Activated T-cell treated with anti-CD3 and anti-CD28 coated beads for 4 hours (primary cell): ENCODE measurements around the gene MEMO1.
"Not testable (repeated sequence)": the region's sequence is repeated elsewhere in the genome, so short reads cannot be mapped to it uniquely, and the experiment has no call there.

Experiments used
- DNase-seq: peaks from one replicate; pipeline ENCODE4 v3.0.0-alpha.2; 2020

The MEMO1 gene

GRCh38 chr2:31997653-31998052 lies 13.2 kb downstream of the MEMO1 start:
- DNase-seq = no peak

GRCh38 chr2:31996571-31997150 lies 14.1 kb downstream of the MEMO1 start:
- DNase-seq = no peak

- DNase-seq = no peak
Measured at GRCh38 chr2:31992934-31993333, 17.9 kb downstream of the MEMO1 start.

DNA sequence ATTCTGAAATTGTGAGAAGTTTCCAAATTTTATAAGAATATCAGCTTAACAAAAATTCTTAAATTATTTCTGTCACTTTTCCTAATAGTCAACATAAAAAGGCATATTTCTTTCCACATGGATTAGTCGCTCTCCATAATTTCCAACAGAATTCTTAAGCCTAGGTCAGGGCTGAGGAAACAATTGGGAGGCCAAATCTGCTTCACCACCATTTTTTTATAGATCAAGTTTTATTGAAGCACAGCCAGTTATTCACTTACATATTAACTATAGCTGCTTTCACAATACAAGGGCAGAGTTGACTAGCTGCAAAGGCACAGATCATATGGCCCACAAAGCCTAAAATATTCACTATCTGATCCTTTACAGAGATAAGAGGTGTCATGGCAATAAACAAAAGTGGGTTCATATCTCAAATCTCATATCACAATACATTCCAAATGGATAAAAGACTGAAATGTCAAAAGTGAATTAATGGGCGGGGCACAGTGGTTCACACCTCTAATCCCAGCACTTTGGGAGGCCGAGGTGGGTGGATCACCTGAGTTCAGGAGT lies 18.7 kb downstream of the MEMO1 start:
- no peak for DNase-seq

DNA sequence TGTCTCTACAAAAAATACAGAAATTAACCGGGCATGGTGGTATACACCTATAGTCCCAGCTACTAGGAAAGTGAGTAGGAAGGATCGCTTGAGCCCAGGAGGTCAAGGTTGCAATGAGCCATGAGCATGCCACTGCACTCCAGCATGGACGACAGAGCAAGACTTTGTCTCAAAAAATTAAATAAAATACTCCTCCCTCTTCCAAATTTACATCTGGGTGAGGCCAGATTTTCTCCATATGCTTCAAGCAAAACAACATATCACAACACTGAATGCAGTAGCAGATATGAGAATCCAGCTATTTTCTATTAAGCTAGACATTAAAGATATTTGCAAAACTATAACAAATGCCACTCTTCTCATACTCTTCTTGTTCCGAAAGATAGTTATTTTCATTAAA lies 20.9 kb downstream of the MEMO1 start:
- DNase-seq = no peak

DNA sequence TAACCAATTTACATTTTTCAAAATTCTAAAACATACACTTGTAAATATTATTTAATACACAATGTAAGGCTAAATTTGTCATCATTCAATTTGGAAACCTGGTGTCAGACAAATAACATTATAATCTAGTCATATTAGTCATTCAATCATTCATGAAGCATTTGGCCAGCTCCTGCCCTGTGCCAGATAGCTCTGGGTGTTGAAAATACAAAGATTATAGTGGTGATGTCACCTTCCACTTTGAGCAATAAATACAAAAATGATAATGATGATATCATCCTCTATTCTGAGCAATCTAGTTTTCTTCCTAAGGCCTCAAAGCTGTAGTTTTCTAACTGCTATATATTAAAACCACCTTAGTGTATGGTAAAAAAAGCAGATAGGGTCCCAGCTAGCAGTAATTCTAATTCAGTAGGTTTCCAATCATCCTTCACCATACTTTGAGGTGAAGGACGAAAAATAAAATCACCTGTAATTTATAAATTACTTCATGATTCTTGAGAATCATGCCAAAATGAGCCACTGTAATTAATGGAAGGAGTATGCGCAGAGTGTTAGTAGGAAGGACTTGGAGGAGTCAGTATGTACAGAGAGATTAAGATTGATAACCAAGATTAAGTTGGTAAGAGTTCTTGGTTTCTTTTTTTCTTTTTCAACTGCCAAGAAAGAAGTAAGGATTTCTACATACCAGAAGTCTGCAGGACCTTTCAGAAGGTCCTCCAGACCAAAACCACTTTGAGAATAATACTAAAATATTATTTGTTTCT lies 23.2 kb downstream of the MEMO1 start:
- no peak for DNase-seq

DNA sequence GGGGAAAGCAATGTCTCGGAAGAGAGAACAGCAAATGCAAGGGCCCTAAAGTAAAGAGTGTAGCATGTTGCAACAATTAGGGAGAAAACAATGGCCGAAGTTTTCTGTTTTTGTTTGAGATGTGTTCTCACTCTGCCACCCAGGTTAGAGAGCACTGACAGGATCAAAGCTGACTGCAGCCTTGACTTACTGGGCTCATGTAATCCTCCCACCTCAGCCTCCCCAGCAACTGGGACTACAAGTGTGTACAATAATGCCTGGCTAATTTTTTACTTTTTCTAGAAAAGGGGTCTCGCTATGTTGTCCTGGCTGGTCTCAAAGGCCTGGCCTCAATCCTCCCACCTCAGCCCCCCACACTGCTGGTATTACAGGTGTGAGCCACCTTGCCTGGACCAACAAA lies 23.9 kb downstream of the MEMO1 start:
- no peak for DNase-seq

GRCh38 chr2:31983762-31984467 lies 26.9 kb downstream of the MEMO1 start:
- no peak for DNase-seq

GRCh38 chr2:31980674-31981356 lies 30.0 kb downstream of the MEMO1 start:
- no peak for DNase-seq

GRCh38 chr2:31979956-31980355 lies 30.9 kb downstream of the MEMO1 start:
- DNase-seq = no peak

GRCh38 chr2:31979018-31979417 lies 31.8 kb downstream of the MEMO1 start:
- no peak for DNase-seq

- no peak for DNase-seq
Measured at GRCh38 chr2:31978436-31978835, 32.4 kb downstream of the MEMO1 start.

GRCh38 chr2:31973665-31974064 lies 37.1 kb downstream of the MEMO1 start:
- no peak for DNase-seq

DNA sequence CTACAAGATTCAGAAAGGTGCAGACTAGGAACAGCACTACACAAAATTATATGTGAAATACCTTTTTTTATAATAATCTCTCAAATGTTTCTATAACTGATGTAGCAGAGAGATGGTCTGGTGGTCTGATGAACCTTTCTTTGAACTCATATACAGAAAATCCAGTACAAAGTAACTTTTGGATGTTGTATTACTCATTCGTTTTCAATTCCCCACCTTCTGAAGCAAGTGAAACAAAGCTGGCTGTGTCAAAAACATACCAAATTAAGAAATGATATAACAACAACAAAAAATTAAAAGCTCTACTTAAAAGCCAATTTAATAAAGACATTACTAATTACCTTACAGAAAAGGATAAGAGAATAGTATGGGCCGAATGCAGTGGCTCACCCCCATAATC lies 38.7 kb downstream of the MEMO1 start:
- DNase-seq = no peak

- DNase-seq = no peak
Measured at GRCh38 chr2:31969178-31969577, 41.6 kb downstream of the MEMO1 start.

- no peak for DNase-seq
Measured at GRCh38 chr2:31967790-31968189, 43.0 kb downstream of the MEMO1 start.

DNA sequence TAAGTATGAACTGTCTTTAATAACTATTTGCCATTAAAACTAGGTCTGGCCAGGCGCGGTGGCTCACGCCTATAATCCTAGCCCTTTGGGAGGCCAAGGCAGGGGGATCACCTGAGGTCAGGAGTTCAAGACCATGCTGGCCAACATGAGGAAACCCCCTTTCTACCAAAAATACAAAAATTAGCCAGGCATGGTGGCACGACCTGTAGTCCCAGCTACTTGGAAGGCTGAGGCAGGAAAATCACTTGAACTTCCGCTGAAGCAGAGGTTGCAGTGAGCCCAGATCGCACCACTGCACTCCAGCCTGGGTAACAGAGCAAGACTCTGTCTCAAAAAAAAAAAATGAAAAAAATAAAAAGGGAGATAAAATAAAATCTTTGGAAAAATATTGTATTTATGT lies 44.4 kb downstream of the MEMO1 start:
- not testable (repeated sequence) for DNase-seq

GRCh38 chr2:31965094-31965493 lies 45.7 kb downstream of the MEMO1 start:
- no peak for DNase-seq

GRCh38 chr2:31962757-31963361 lies 47.9 kb downstream of the MEMO1 start:
- DNase-seq = no peak

DNA sequence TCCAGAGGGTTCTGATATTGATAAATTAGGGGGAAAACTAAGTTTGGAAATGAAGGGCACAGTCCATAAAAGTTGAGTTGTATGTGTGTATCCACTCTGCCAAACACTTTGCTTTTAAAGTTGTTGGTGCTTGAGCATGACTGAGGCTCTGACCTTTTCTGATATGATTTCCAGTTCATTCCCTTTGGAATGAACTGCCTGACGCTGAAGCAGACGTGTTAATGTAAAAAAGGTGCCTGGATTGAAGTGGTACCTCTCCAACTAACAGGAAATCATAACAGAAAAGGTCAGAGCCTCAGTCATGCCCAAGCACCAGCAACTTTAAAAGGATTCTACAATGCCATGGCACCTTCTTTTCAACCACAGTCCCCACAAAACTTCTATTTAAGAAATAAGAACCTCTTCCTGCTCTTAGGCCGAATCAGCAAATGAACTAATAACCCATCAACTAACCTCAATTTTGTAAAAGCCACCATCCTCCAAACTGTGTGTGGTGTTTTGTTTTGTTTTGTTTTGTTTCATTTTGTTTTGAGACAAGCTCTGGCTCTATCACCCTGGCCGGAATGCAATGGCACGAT lies 52.6 kb downstream of the MEMO1 start:
- DNase-seq = no peak

- DNase-seq = no peak
Measured at GRCh38 chr2:31957354-31958139, 53.3 kb downstream of the MEMO1 start.

GRCh38 chr2:31956934-31957333 lies 53.9 kb downstream of the MEMO1 start:
- not testable (repeated sequence) for DNase-seq
